HG03064 (cell line): Measurements from ENCODE around the gene ESRRG.

Experiments used
- ATAC-seq: cut with Tn5 transposase; IDR thresholded peaks from one replicate; pipeline ENCODE4 v1.9.1; 2021; ENCODE audit warnings: low read depth; ENCODE audit not compliant: unreplicated experiment

Gene ESRRG

DNA sequence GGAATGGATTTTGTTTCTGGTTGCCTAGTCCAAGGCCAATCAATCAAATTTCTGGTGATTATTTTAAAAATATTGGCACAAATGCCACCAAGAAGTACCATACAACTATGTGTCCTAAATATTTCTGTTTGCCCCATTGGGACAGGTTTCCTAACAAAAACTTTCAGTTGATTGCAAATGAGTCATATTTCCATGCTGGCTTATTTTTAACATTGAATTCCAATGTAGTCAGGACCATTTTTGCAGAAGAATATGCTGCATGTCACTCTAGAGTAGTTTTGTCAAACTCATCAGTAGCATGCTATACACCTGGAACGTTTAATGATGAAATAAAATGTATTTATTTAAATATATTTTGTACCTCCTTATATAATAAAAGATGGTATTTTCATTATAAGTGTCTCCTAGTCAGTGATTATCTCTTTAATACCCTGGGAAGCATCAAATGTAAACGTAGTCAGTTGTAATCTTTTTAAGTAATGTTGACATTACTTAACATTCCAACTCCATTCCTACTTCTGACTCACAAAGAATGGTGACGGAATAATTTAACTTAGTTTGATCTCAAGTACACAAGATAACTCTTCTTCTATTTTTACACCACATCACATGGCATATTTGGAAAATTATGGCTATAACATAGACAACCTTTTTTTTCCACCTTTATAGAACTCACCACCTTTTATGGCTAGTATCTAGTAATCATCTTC lies 261.0 kb downstream of the ESRRG start:
- no peak for ATAC-seq

DNA sequence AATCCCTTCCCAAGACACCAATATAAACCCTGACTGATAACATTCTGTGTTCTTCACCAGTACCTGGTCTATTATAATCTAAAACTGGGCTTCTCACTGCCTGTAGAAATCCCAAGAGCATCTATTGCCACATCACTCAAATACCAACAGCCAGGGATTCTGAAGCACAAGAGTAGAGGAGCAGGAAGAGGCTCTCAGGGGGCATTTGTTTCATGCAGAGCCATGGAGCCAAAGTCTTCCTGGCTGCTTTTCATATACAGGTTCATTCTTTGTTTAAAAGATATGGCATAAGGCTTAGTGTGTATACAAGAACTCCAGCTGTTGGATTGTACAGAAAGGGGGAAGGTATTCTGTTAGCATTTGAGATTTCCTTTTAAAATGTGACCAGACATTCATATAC lies 261.8 kb downstream of the ESRRG start:
- no peak for ATAC-seq

DNA sequence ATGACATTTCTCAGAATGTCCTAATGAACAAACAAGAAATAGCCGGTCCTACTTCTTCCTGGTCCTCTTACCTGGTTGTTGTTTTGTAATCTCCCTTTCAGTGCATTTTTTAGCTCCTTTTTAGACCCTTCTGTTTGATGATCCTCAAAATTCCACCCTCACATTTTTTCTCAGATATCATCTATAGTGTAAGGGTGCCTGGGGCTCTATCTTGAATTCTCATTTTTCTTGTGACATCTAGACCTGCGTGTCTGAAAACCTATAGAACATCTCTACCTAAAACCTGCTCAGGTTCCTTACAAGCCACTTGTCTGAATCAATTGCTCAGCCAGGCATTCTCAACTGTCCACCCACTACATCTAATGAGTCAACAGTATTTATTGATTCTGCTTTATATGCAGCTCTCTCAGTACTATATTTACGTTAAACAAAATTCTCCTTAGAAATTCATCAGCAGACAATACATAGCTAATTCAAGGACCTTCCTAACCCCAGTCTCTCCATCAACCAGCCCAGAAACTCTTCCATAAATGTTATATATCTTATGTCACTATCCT lies 263.5 kb downstream of the ESRRG start:
- ATAC-seq = no peak

DNA sequence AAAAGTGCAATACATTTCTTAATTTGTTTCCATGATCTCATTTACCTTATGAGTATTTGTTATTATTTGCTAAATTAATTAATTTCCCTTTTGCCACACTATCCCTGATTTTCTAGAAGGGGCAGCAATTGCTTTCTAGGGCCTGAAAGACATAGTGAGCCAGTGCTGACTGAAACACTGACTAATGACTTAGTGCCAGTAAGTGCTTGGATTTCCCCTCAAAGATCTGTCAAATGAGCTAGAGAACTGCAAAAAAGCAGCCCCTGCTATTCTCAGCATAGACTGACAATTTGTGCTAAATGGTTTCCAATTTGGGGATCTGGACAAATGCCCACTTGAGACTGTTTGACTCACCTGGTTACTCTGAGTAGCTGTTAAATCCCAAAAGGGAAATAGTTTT lies 264.4 kb downstream of the ESRRG start:
- no peak for ATAC-seq

DNA sequence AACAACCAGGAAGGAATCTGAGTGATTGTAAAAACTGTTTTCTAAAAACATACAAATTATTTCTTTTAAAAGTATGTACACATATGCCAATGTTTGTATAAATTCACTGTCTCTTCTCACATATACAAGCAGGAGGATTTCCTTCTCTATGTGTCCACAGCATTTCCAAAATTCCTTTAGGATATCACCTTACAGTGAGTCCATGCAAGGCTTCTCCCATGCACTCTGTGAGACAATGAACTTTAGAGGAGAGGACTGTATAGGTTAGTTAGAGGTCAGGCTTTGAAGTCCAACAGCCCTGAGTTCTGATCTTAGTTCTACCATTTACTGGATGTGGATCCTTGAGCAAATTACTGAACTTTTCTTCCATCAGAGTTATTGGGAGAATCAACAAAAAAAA lies 265.9 kb downstream of the ESRRG start:
- ATAC-seq = no peak

DNA sequence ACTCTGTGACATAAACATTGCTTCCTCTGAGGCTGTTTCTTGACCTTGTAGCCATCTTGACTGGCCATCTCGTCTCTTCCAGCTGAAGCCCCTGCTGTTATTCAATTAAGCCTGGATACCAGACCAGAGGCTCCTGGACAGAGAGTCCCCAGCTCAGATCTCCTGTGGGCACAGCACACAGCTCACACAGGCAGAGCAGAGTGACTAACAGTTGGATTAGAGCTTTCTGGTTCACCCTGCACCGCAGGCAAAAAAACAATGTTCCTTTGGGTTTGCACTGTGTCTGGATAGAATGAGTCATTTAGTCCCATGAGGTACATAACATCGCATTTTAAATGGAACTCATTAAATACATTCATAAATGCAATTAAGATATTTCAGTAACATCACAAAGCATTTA lies 266.5 kb downstream of the ESRRG start:
- no peak for ATAC-seq

DNA sequence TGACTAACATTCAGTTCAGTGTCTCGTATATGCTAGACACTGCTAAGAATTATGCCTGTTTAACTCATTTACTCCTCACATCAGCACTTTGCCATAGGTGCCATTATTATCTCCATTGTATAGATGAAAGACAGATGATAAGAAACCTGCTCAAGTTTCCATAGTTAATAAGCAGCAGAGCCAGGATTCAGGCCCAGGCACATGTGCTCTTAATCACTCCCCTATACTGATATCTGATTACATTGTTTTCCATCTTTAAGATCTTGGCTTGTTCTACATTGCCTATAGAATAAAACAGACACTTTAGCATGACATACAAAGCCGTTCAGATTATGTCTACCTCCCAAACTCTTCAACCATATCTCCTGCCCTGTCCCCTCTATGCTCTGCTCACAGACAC lies 269.5 kb downstream of the ESRRG start:
- no peak for ATAC-seq
